T-cell (primary cell): ENCODE data around the gene KDM1A. TPM values are rescaled to one million over a fixed set of nuclear protein-coding genes. Genes with fewer than 3 reads are reported as not detected.

Experiments
- ATAC-seq, 4 experiments: fragments of 200-7000 bp in 3 of 4; fragments of 150-1000 bp in 1 of 4; cut with Tn5 transposase; replicated peaks in 1 of 4; 1 replicate in 3 of 4; 2 replicates in 1 of 4; pipeline ENCODE4 v1.10.0; 2021; ENCODE audit warnings: moderate library complexity in 3 of 4, mild to moderate bottlenecking in 2 of 4, moderate number of reproducible peaks in 1 of 4
- CTCF ChIA-PET, 2 donors: fragments of 300-600 bp; sonication (Branson Sonifier 250); formaldehyde crosslinking; loops; one replicate each; lab custom pipeline; 2022; ENCODE audit warnings: antibody characterized with exemption in 2 of 2; lab: Charles Lee
- POLR2A ChIA-PET, 2 donors: fragments of 300-600 bp; sonication (Branson Sonifier 250); formaldehyde crosslinking; loops; one replicate each; lab custom pipeline; 2022; ENCODE audit warnings: antibody characterized with exemption in 2 of 2; lab: Charles Lee
- DNase-seq, 35 experiments: peaks; one replicate each; pipeline versions ENCODE4 v3.0.0 to v3.0.0-alpha.2; 2013 to 2023
- H3K27ac ChIP-seq: one replicate; pipeline ENCODE4 v1.5.1; 2013; ENCODE audit warnings: low read length
- H3K27me3 ChIP-seq, 2 experiments: replicated peaks in 1 of 2; 1 replicate in 1 of 2; 2 replicates in 1 of 2; pipeline versions ENCODE4 v1.6.1 to v1.7.0; 2013; ENCODE audit warnings: low read length in 1 of 2, mixed read lengths in 1 of 2; ENCODE audit not compliant: control insufficient read depth in 2 of 2, insufficient read depth in 2 of 2; ENCODE audit errors: extremely low read depth in 1 of 2
- H3K36me3 ChIP-seq, 2 donors: 1 replicate in 1 of 2; 2 replicates in 1 of 2; pipeline versions ENCODE4 v1.6.1 to v1.7.0; 2013; ENCODE audit warnings: low read length in 1 of 2; ENCODE audit not compliant: control insufficient read depth in 2 of 2, insufficient read depth in 1 of 2; ENCODE audit errors: extremely low read depth in 1 of 2
- H3K4me1 ChIP-seq, 2 experiments: 1 replicate in 1 of 2; 2 replicates in 1 of 2; pipeline versions ENCODE4 v1.6.1 to v1.7.0; 2013; ENCODE audit warnings: low read length in 2 of 2, mixed read lengths in 1 of 2; ENCODE audit not compliant: insufficient read depth in 2 of 2, control insufficient read depth in 1 of 2; ENCODE audit errors: extremely low read depth in 1 of 2
- H3K4me3 ChIP-seq, 2 donors: 1 replicate in 1 of 2; 2 replicates in 1 of 2; pipeline versions ENCODE4 v1.5.1 to v1.7.0; 2013; ENCODE audit warnings: mild to moderate bottlenecking in 2 of 2, low read length in 1 of 2, moderate library complexity in 1 of 2; ENCODE audit not compliant: control insufficient read depth in 1 of 2; ENCODE audit errors: extremely low read depth in 1 of 2
- H3K9me3 ChIP-seq: 2 replicates; pipeline ENCODE4 v1.7.0; 2013
- H3K27ac Mint-ChIP-seq, 2 donors: one replicate each; pipeline ENCODE4 v1.8.0; 2020 to 2021; ENCODE audit warnings: mild to moderate bottlenecking in 2 of 2, mixed read lengths in 2 of 2
- H3K27me3 Mint-ChIP-seq, 2 donors: one replicate each; pipeline ENCODE4 v1.8.0; 2021 to 2022; ENCODE audit warnings: mixed read lengths in 2 of 2
- H3K36me3 Mint-ChIP-seq: one replicate; pipeline ENCODE4 v1.8.0; 2021; ENCODE audit warnings: mixed read lengths
- H3K4me1 Mint-ChIP-seq, 3 donors: one replicate each; pipeline ENCODE4 v1.8.0; 2020 to 2022; ENCODE audit warnings: mixed read lengths in 3 of 3, mild to moderate bottlenecking in 1 of 3
- H3K4me3 Mint-ChIP-seq, 3 donors: one replicate each; pipeline ENCODE4 v1.8.0; 2020 to 2022; ENCODE audit warnings: mild to moderate bottlenecking in 3 of 3, mixed read lengths in 3 of 3, moderate library complexity in 3 of 3
- H3K9me3 Mint-ChIP-seq, 3 donors: one replicate each; pipeline ENCODE4 v1.8.0; 2020 to 2022; ENCODE audit warnings: mixed read lengths in 3 of 3
- WGBS: methylation state at CpG from one replicate; pipeline ENCODE4 v1.1.5; 2013; ENCODE audit warnings: missing lambda C conversion rate; ENCODE audit not compliant: insufficient coverage; 5-methylcytosine and 5-hydroxymethylcytosine counted together
- total RNA-seq, 35 experiments: library from RNA in 6 of 35; stranded (reverse) in 6 of 35; fragments of 120-200 nt in 1 of 35; gene quantifications; one replicate each; pipeline versions ENCODE4 v1.2.1 to v1.2.4 and lab custom pipeline; 2013 to 2026

The KDM1A gene
- total RNA-seq, 5 donors from 2014 or later (not counting 1 experiment from before 2014, with no cell fraction given): 40.8 to 49.3 (median 45.9) TPM

GRCh38 chr1:23084880-23085279, 65.6 kb downstream of the KDM1A start:
- Mint-ChIP-seq H3K27me3 (no peaks in the 10 kb centered on the region), H3K36me3 (peaks cover 78% of the 10 kb centered on the region), H3K9me3 (no peaks in the 10 kb centered on the region), H3K4me1 (no peaks in the 10 kb centered on the region), H3K27ac (no peak overlapping the region), H3K4me3 (no peak overlapping the region)
- DNase-seq: no peak
- H3K4me3 ChIP-seq: no peak overlapping the region
- H3K9me3 ChIP-seq: no peaks in the 10 kb centered on the region
- ATAC-seq: no peak
- WGBS: 91% methylated on average over 7 of the region's 8 CpGs
- ChIA-PET CTCF (interaction anchor here in 1 of 2 donors (1.0 kb wide), 1 partner anchor 99 kb away, joined by 4 read pairs; no protein-coding TSS in a partner anchor), POLR2A (no interaction called here)
- H3K27me3 ChIP-seq: no peaks in the 10 kb centered on the region
- no peak overlapping the region for H3K27ac ChIP-seq
- no peaks in the 10 kb centered on the region for H3K4me1 ChIP-seq
- peaks cover 6 to 81% of the 10 kb centered on the region in 2 donors for H3K36me3 ChIP-seq

- 67% methylated on average over 1 of the region's 3 CpGs for WGBS
- no peak for DNase-seq
- H3K9me3 ChIP-seq: no peaks in the 10 kb centered on the region
- H3K36me3 ChIP-seq: peaks cover 4 to 74% of the 10 kb centered on the region in 2 donors
- ChIA-PET POLR2A (interaction anchor here in 1 of 2 donors (0.5 kb wide), 1 partner anchor 9 kb away, joined by 5 read pairs; no protein-coding TSS in a partner anchor), CTCF (interaction anchor here in 1 of 2 donors (1.0 kb wide), 1 partner anchor 99 kb away, joined by 4 read pairs; no protein-coding TSS in a partner anchor)
- no peak overlapping the region for H3K4me3 ChIP-seq
- Mint-ChIP-seq H3K4me1 (no peaks in the 10 kb centered on the region), H3K4me3 (no peak overlapping the region), H3K36me3 (peaks cover 71% of the 10 kb centered on the region), H3K27ac (peak overlapping the region in 1 of 2 donors; percentile 35), H3K27me3 (no peaks in the 10 kb centered on the region), H3K9me3 (no peaks in the 10 kb centered on the region)
- no peaks in the 10 kb centered on the region for H3K4me1 ChIP-seq
- H3K27ac ChIP-seq: no peak overlapping the region
- no peak for ATAC-seq
- H3K27me3 ChIP-seq: no peaks in the 10 kb centered on the region
Measured at GRCh38 chr1:23085696-23086095, 66.4 kb downstream of the KDM1A start.

- DNase-seq (no peak), ATAC-seq (no peak)
- WGBS: 86% methylated on average over 1 of the region's 2 CpGs
- Mint-ChIP-seq H3K4me3 (no peak overlapping the region), H3K36me3 (peaks cover 63% of the 10 kb centered on the region), H3K27me3 (no peaks in the 10 kb centered on the region), H3K9me3 (no peaks in the 10 kb centered on the region), H3K27ac (peak overlapping the region in 1 of 2 donors; percentile 35), H3K4me1 (no peaks in the 10 kb centered on the region)
- ChIA-PET CTCF (no interaction called here), POLR2A (no interaction called here)
- peaks cover 9 to 72% of the 10 kb centered on the region in 2 donors for H3K36me3 ChIP-seq
- no peaks in the 10 kb centered on the region for H3K9me3 ChIP-seq
- H3K27ac ChIP-seq: no peak overlapping the region
- H3K4me1 ChIP-seq: no peaks in the 10 kb centered on the region
- H3K4me3 ChIP-seq: no peak overlapping the region
- no peaks in the 10 kb centered on the region for H3K27me3 ChIP-seq
Measured at GRCh38 chr1:23088027-23088426, 68.8 kb downstream of the KDM1A start.

- H3K27ac Mint-ChIP-seq: no peak overlapping the region
- WGBS: 100% methylated on average over 1 of the region's 1 CpG
- peaks cover 9 to 67% of the 10 kb centered on the region in 2 donors for H3K36me3 ChIP-seq
Measured at GRCh38 chr1:23090056-23090455, 70.8 kb downstream of the KDM1A start.

GRCh38 chr1:23091545-23091944, 72.3 kb downstream of the KDM1A start:
- Mint-ChIP-seq H3K27me3 (no peaks in the 10 kb centered on the region), H3K4me3 (no peak overlapping the region), H3K9me3 (no peaks in the 10 kb centered on the region), H3K27ac (no peak overlapping the region), H3K4me1 (no peaks in the 10 kb centered on the region), H3K36me3 (peaks cover 48% of the 10 kb centered on the region)
- no peaks in the 10 kb centered on the region for H3K4me1 ChIP-seq
- ChIA-PET POLR2A (no interaction called here), CTCF (no interaction called here)
- no peak overlapping the region for H3K4me3 ChIP-seq
- 90% methylated on average over 2 of the region's 7 CpGs for WGBS
- H3K9me3 ChIP-seq: no peaks in the 10 kb centered on the region
- ATAC-seq (no peak), DNase-seq (no peak)
- no peaks in the 10 kb centered on the region for H3K27me3 ChIP-seq
- peaks cover 9 to 59% of the 10 kb centered on the region in 2 donors for H3K36me3 ChIP-seq
- no peak overlapping the region for H3K27ac ChIP-seq

More at GRCh38 chr1:23090056-23090455, 70.8 kb downstream of the KDM1A start:
- POLR2A ChIA-PET: no interaction called here
- Histone ChIP-seq H3K9me3 (no peaks in the 10 kb centered on the region), H3K4me1 (no peaks in the 10 kb centered on the region), H3K27me3 (no peaks in the 10 kb centered on the region), H3K27ac (no peak overlapping the region), H3K4me3 (no peak overlapping the region)
- no peak for ATAC-seq
- CTCF ChIA-PET: interaction anchor here in 1 of 2 donors (1.2 kb wide), 1 partner anchor 9 kb away, joined by 4 read pairs; no protein-coding TSS in a partner anchor
- no peaks in the 10 kb centered on the region for H3K9me3 Mint-ChIP-seq
- H3K4me3 Mint-ChIP-seq: no peak overlapping the region
- no peak for DNase-seq
- no peaks in the 10 kb centered on the region for H3K4me1 Mint-ChIP-seq
- H3K36me3 Mint-ChIP-seq: peaks cover 59% of the 10 kb centered on the region
- H3K27me3 Mint-ChIP-seq: no peaks in the 10 kb centered on the region

- no peak overlapping the region for H3K4me3 Mint-ChIP-seq
Measured at GRCh38 chr1:23092447-23092846, 73.2 kb downstream of the KDM1A start.

More at GRCh38 chr1:23092447-23092846, 73.2 kb downstream of the KDM1A start:
- no peak overlapping the region for H3K4me3 ChIP-seq
- no peak for ATAC-seq
- POLR2A ChIA-PET: interaction anchor here in 1 of 2 donors (0.6 kb wide), 1 partner anchor 68 kb away, joined by 3 read pairs; no protein-coding TSS in a partner anchor
- no peaks in the 10 kb centered on the region for H3K27me3 ChIP-seq
- Mint-ChIP-seq H3K27me3 (no peaks in the 10 kb centered on the region), H3K27ac (no peak overlapping the region), H3K9me3 (no peaks in the 10 kb centered on the region), H3K36me3 (peaks cover 40% of the 10 kb centered on the region), H3K4me1 (no peaks in the 10 kb centered on the region)
- CTCF ChIA-PET: interaction anchor here in 1 of 2 donors (0.6 kb wide), 1 partner anchor 162 kb away, joined by 3 read pairs; no protein-coding TSS in a partner anchor
- 93% methylated on average over 12 of the region's 12 CpGs for WGBS
- no peak overlapping the region for H3K27ac ChIP-seq
- H3K9me3 ChIP-seq: no peaks in the 10 kb centered on the region
- H3K36me3 ChIP-seq: peaks cover 9 to 50% of the 10 kb centered on the region in 2 donors
- H3K4me1 ChIP-seq: no peaks in the 10 kb centered on the region
- DNase-seq: no peak
